ENCODE results near the gene PHLDA2. TPM values are rescaled to one million over a fixed set of nuclear protein-coding genes. Genes with fewer than 3 reads are reported as not detected.

PHLDA2 gene
- polyA plus RNA-seq, 1 of the 3 experiments (the other 2 are of a cell fraction): 23.6 TPM

DNA sequence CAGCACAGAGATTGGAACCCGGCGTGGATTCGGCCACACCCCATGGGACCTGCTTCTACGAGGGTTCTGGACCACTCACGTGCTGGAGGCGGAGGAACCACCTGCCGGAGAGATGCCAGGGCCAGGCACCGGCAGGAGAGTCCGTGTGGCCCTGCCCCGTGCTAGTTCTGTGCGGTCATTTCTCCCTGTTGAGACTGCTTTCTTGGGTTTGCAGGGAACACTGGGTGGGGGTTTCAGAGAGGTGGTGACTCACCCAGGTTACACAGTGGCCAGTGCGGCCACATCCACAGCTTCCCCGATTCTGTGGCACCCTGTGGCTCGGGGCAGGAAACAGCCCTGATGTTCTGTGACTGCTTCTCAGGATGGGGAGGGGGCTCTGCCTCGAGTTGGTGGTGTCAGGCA is 3.6 kb upstream of the PHLDA2 start (continued):
- TF ChIP-seq, protein P1, sequence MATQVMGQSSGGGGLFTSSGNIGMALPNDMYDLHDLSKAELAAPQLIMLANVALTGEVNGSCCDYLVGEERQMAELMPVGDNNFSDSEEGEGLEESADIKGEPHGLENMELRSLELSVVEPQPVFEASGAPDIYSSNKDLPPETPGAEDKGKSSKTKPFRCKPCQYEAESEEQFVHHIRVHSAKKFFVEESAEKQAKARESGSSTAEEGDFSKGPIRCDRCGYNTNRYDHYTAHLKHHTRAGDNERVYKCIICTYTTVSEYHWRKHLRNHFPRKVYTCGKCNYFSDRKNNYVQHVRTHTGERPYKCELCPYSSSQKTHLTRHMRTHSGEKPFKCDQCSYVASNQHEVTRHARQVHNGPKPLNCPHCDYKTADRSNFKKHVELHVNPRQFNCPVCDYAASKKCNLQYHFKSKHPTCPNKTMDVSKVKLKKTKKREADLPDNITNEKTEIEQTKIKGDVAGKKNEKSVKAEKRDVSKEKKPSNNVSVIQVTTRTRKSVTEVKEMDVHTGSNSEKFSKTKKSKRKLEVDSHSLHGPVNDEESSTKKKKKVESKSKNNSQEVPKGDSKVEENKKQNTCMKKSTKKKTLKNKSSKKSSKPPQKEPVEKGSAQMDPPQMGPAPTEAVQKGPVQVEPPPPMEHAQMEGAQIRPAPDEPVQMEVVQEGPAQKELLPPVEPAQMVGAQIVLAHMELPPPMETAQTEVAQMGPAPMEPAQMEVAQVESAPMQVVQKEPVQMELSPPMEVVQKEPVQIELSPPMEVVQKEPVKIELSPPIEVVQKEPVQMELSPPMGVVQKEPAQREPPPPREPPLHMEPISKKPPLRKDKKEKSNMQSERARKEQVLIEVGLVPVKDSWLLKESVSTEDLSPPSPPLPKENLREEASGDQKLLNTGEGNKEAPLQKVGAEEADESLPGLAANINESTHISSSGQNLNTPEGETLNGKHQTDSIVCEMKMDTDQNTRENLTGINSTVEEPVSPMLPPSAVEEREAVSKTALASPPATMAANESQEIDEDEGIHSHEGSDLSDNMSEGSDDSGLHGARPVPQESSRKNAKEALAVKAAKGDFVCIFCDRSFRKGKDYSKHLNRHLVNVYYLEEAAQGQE (IDR thresholded peaks at IDR 0.05; ENCODE audit: low read depth, low read length): no peak

DNA sequence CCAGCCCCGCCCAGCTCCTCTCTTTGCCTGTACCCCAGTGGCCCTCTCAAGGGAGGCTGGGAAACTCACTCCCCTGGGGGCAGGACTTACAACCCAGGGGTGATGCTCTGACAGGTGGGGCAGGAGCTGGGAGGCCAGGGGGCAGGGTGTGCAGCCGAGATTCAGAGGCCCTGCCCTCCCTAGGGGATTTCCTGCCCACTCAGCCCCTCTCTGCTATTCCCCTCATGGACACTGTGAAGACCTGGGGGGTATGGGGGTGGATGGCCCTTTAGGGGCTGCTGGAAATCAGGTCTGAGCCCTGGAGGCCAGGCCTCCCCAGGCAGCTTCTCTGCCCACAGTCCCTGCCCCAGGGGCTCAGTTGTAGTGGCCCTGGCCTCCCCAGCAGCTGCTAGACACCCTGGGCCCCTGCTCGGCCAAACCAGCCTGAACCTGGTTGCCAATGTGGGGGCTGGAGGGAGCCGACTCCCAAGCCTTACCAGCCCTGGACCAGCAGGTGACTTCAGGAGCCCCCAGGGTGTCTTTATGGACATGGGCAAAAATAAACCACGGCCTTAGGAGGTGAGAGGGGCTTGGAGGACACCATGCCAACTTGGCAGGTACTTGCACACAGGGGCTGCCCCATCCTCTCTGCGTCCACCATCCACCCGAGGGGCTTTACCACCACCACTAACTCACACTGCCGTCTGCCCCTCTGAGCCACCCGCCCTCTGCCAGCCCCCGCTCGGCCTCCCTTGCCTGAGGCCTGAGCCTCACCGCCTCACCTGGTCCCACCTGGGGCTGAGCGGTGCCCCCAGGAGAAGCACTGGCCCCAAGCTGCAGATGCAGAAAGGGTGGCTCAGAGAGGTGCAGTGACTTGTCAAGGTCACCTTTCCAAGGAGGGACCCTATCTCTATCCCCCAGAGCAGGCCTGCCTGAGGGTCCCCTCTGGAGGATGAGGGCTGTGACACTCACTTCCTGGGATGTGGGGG is 2.8 kb upstream of the PHLDA2 start:
- POLR2A ChIA-PET: no interaction called here
- no peak overlapping the region for H3K4me3 ChIP-seq (ENCODE audit: low read depth in 2 of 2, low read length in 1 of 2)

DNA sequence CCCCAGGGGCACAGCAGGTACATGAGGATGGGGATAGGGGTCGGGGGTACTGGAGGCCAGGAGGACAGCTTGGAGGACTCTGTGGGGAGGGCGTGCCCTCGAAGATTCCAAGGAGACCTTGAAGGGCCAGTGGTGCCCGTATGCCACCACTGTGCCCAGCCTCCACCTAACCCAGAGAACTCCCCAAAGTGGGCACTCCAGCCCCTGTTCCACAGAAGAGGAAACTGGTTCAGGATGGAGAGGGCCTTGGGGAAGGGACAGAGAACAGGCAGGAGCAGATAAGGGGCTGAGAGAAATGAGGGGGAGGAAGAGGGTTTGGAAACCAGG is 2.2 kb upstream of the PHLDA2 start:
- POLR2A ChIA-PET: no interaction called here
- WGBS (ENCODE audit: low lambda C conversion rate): 69% methylated on average over 4 of the region's 4 CpGs
- CTCF ChIA-PET: interaction anchor here (0.7 to 3.4 kb wide), 5 partner anchors 36 to 161 kb away, joined by 3 to 15 read pairs (median 3); no protein-coding TSS in a partner anchor

More for the DNA sequence above, 2.8 kb upstream of the PHLDA2 start:
- Histone ChIP-seq H3K9me2 (no peaks in the 10 kb centered on the region), H3K4me2 (no peak overlapping the region), H3K4me1 (ENCODE audit: control insufficient read depth in 1 of 2, insufficient read depth in 2 of 2, low read depth in 1 of 2, low read length in 1 of 2) (peaks cover 0 to 14% of the 10 kb centered on the region in 2 experiments; a peak in 2 of 4 replicates), H3K27me3 (ENCODE audit: insufficient read depth) (no peaks in the 10 kb centered on the region), H2AFZ (ENCODE audit: low read depth) (no peak overlapping the region), H3K36me3 (replicated peaks in 1 of 2; ENCODE audit: control insufficient read depth in 1 of 2, insufficient read depth in 2 of 2, low read length in 1 of 2) (no peaks in the 10 kb centered on the region), H3K9ac (no peak overlapping the region), H3K9me3 (no peaks in the 10 kb centered on the region), H3F3A (replicated peaks; ENCODE audit: insufficient read depth) (peaks cover 4% of the 10 kb centered on the region), H4K20me1 (ENCODE audit: insufficient read depth) (no peaks in the 10 kb centered on the region), H3K27ac (ENCODE audit: low read depth in 2 of 2, low read length in 1 of 2) (no peak overlapping the region), H3K79me2 (ENCODE audit: insufficient read depth) (0 out of 2 replicates have a peak, but pooled peaks cover 2% of the 10 kb centered on the region)
- no peak for TF ChIP-seq EZH2phosphoT487 (IDR thresholded peaks at IDR 0.05; ENCODE audit: borderline replicate concordance, low read depth)
- CTCF ChIA-PET: interaction anchor here (0.7 to 3.4 kb wide), 5 partner anchors 36 to 160 kb away, joined by 3 to 15 read pairs (median 3); no protein-coding TSS in a partner anchor
- WGBS (ENCODE audit: low lambda C conversion rate): 79% methylated on average over 7 of the region's 13 CpGs
- peak; percentile 29 for DNase-seq

More for the DNA sequence above, 2.2 kb upstream of the PHLDA2 start:
- Histone ChIP-seq H2AFZ (ENCODE audit: low read depth) (no peak overlapping the region), H3K9ac (no peak overlapping the region), H3K4me2 (no peak overlapping the region), H4K20me1 (ENCODE audit: insufficient read depth) (no peaks in the 10 kb centered on the region), H3K4me1 (ENCODE audit: control insufficient read depth in 1 of 2, insufficient read depth in 2 of 2, low read depth in 1 of 2, low read length in 1 of 2) (peaks cover 0 to 14% of the 10 kb centered on the region in 2 experiments; a peak in 2 of 4 replicates), H3K4me3 (ENCODE audit: low read depth in 2 of 2, low read length in 1 of 2) (no peak overlapping the region), H3K27ac (ENCODE audit: low read depth in 2 of 2, low read length in 1 of 2) (no peak overlapping the region), H3K79me2 (ENCODE audit: insufficient read depth) (0 out of 2 replicates have a peak, but pooled peaks cover 2% of the 10 kb centered on the region), H3K9me3 (no peaks in the 10 kb centered on the region), H3K27me3 (ENCODE audit: insufficient read depth) (no peaks in the 10 kb centered on the region), H3K36me3 (replicated peaks in 1 of 2; ENCODE audit: control insufficient read depth in 1 of 2, insufficient read depth in 2 of 2, low read length in 1 of 2) (no peaks in the 10 kb centered on the region), H3F3A (replicated peaks; ENCODE audit: insufficient read depth) (peaks cover 3% of the 10 kb centered on the region), H3K9me2 (no peaks in the 10 kb centered on the region)
- no peak for TF ChIP-seq GATA2 (CRISPR knock-in tag; IDR thresholded peaks at IDR 0.05)
- TF ChIP-seq, protein P2, sequence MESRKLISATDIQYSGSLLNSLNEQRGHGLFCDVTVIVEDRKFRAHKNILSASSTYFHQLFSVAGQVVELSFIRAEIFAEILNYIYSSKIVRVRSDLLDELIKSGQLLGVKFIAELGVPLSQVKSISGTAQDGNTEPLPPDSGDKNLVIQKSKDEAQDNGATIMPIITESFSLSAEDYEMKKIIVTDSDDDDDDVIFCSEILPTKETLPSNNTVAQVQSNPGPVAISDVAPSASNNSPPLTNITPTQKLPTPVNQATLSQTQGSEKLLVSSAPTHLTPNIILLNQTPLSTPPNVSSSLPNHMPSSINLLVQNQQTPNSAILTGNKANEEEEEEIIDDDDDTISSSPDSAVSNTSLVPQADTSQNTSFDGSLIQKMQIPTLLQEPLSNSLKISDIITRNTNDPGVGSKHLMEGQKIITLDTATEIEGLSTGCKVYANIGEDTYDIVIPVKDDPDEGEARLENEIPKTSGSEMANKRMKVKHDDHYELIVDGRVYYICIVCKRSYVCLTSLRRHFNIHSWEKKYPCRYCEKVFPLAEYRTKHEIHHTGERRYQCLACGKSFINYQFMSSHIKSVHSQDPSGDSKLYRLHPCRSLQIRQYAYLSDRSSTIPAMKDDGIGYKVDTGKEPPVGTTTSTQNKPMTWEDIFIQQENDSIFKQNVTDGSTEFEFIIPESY (IDR thresholded peaks at IDR 0.05; ENCODE audit: borderline replicate concordance, low read depth): no peak
- no peak for TF ChIP-seq TCF12 (IDR thresholded peaks at IDR 0.05)
- TF ChIP-seq MAX (IDR thresholded peaks at IDR 0.05; ENCODE audit: low read depth): no peak
- TF ChIP-seq MXI1 (IDR thresholded peaks at IDR 0.05; ENCODE audit: low read depth, low read length): no peak
- TF ChIP-seq YY1 (IDR thresholded peaks at IDR 0.05; ENCODE audit: low read depth): no peak
- no peak for TF ChIP-seq NRF1 (IDR thresholded peaks at IDR 0.05; ENCODE audit: low read depth, low read length)
- TF ChIP-seq SMC3 (IDR thresholded peaks at IDR 0.05; ENCODE audit: low read depth, low read length): no peak
- no peak for TF ChIP-seq FOXJ3 (CRISPR knock-in tag; IDR thresholded peaks at IDR 0.05)
- no peak for TF ChIP-seq MEF2A (IDR thresholded peaks at IDR 0.05; ENCODE audit: borderline replicate concordance, low read depth)
- TF ChIP-seq USF2 (IDR thresholded peaks at IDR 0.05; ENCODE audit: borderline replicate concordance, low read depth, low read length): no peak
- no peak for TF ChIP-seq TEAD4 (IDR thresholded peaks at IDR 0.05; ENCODE audit: borderline replicate concordance, insufficient read depth)
- no peak for TF ChIP-seq RXRA (IDR thresholded peaks at IDR 0.05; ENCODE audit: borderline replicate concordance, low read depth)
- TF ChIP-seq JUND (IDR thresholded peaks at IDR 0.05): no peak
- peak; percentile 28 for DNase-seq
